NCI-H524 (cell line): ENCODE measurements around the gene PI3.

Experiments
- DNase-seq, 2 experiments: peaks; one replicate each; lab custom pipeline; 2025; lab: John Stamatoyannopoulos, UW

Gene PI3

DNA sequence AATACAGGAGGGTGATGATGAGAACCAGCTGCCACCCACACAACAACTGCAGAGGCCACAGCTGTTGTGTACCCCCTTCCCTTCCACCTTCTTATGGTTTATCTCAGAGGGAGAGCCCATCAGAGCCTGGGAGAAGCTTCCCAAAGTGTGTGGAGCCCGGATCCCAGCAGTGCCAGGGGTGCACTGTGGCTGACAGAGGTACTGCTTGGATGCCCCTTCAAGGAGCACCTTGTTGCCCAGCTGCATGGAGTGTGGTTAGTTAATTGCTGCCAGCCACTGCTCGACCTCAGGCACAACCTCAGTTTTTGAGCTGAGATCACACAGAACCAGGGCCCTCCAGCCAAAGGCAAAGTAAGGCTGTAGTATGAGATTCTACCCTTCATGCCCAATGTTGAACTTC, 13.0 kb downstream of the PI3 start:
- no peak for DNase-seq

- DNase-seq, result no peak
These were observed 14.4 kb downstream of the PI3 start for GRCh38 chr20:45189067-45189609.

- no peak for DNase-seq
These were observed 15.2 kb downstream of the PI3 start for GRCh38 chr20:45189861-45190260.

GRCh38 chr20:45191926-45192325, 17.2 kb downstream of the PI3 start:
- no peak for DNase-seq

DNA sequence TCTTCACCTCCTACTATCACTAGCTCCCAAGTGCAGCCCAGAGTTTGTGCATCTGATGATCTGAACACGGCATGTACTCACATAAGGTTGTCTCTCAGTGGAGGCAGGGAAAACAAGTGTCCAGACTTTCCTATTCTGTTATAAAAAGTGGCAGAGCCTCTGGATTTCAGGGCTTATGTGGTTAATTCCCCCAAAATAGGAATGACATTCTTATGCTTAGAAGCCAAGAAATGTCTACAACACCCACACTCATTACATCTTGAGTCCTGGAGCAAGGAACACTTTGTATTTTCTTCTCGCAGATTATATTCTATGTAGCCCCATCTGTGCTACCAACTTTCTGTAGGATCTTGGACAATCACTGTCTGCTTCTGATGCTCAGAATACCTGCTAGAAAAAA, 18.6 kb downstream of the PI3 start:
- DNase-seq, result no peak

- no peak for DNase-seq
These were observed 32.0 kb downstream of the PI3 start, which contains the start of gene SEMG1 for GRCh38 chr20:45206725-45207124. TSS of gene SEMG1 (plus strand) at chr20:45207033. CDS start at chr20:45207054, 21 bp downstream.

DNA sequence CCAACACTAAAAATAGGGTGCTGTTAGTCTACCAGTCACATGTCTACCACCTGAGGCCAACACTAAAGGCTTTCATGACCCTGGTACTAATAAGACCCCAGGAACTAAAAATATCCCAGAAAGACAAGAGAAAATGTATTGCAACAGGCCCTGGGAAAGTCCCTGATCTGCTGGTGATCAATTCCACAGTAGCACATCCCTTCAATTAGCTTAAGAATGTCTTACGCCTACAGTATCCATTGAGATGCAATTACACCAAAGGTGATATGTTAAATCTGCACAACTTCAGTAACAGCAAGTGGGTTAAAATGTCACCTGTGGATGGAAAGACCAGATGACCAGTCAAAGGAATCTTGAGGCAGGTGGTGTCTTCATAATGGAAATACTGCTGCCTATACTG, 35.2 kb downstream of the PI3 start:
- no peak for DNase-seq

DNA sequence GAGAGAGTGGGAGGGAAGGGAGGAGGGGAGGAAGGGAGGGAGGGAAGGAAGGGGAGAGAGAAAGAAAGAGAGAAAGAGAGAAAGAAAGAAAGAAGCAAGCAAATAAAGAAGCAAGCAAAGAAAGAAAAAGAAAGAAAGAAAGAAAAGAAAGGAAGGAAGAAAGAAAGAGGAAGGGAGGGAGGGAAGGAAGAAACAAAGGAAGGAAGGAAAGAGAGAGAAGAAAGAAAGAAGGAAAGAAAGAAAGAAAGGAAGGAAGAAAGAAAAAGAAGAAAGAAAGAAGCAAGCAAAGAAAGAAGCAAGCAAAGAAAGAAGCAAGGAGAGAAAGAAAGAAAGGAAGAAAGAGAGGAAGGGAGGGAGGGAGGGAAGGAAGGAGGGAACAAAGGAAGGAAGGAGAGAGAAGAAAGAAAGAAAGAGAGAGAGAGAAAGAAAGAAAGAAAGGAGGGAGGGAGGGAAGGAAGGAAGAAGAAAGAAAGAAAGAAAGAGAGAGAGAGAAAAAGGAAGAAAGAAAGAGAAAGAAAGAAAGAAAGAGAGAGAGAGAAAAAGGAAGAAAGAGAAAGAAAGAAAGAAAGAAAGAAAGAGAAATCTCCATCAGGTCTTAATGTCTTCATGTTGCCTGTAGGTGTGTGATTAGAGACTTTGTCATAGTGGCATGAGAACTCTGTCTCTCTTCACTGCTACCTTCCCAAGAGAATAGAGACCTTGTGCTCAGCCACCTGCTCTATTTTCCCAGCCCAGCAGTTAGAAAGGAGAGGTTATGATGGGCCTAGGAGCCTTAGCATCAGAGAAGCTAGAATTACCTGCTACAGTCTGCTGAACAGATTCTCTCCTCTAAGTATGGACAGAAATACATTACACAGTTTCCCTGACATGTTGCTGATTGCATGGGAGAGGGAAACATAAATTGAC, 37.1 kb downstream of the PI3 start:
- DNase-seq, result no peak

- DNase-seq, result no peak
These were observed 38.1 kb downstream of the PI3 start for GRCh38 chr20:45212836-45213235.

DNA sequence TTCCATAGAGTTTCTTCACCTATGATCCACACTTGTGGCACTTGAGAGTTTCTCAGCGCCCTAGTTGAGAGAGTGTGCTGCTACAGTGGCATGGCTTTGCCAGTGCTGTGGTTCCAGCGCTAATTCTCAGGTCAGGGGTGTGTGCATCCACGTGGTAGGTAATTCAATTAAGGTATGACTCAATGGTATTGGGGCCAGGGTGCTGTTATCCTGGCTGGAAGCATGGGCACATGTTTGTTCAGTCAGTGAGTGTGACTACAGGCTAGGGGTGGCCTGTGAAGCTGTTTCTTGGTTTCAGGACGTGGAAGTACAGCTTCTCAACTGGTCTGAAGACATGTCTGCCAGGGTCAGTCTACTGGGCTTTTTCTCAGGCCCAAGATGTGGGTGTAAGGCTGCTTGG, 43.4 kb downstream of the PI3 start:
- DNase-seq, result no peak

DNA sequence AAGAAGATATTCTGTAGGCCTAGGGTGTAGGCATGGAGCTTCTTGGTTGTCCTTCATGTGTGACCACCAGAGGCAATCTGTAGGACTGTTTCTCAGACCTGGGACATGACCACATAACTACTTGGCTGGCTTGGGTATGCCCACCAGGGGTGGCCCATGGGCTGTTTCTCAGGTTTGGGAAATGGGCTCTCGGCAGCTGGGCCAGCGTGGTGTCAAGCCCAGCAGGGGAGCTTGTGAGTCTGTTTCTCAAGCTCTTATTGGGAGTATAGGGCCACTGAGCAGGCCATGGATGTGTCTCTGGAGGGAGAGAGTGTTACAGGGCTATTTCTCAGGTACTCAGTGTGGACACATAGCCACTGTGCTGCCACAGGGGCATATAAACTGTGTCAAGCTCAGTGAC, 43.9 kb downstream of the PI3 start:
- no peak for DNase-seq

GRCh38 chr20:45221076-45221475, 46.4 kb downstream of the PI3 start, which contains the start of gene SEMG2:
TSS of gene SEMG2 (plus strand) at chr20:45221373. CDS start at chr20:45221390, 17 bp downstream.
- no peak for DNase-seq

DNA sequence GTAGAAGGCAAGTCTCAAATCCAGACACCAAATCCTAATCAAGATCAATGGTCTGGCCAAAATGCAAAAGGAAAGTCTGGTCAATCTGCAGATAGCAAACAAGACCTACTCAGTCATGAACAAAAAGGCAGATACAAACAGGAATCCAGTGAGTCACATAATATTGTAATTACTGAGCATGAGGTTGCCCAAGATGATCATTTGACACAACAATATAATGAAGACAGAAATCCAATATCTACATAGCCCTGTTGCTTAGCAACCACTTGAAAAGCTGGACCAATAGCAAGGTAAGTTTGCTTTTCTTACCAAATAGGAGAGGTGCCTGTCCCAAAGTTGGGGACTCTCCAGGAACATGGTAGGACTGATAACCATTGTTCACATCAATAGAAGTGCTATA, 48.4 kb downstream of the PI3 start:
- DNase-seq, result peak in 1 of 2 experiments; percentile 13
